HG03025 (cell line): ENCODE results near the gene CCDC80.
A peak's percentile ranks its signal among the peaks of the same experiment; 100 is the strongest.
"Not testable (repeated sequence)": the region's sequence is repeated elsewhere in the genome, so short reads cannot be mapped to it uniquely, and the experiment has no call there.

ENCODE experiments used
- ATAC-seq: cut with Tn5 transposase; IDR thresholded peaks from one replicate; pipeline ENCODE4 v1.9.1; 2021; ENCODE audit warnings: mild to moderate bottlenecking, moderate library complexity; ENCODE audit not compliant: unreplicated experiment, low FRiP score

The CCDC80 gene

DNA sequence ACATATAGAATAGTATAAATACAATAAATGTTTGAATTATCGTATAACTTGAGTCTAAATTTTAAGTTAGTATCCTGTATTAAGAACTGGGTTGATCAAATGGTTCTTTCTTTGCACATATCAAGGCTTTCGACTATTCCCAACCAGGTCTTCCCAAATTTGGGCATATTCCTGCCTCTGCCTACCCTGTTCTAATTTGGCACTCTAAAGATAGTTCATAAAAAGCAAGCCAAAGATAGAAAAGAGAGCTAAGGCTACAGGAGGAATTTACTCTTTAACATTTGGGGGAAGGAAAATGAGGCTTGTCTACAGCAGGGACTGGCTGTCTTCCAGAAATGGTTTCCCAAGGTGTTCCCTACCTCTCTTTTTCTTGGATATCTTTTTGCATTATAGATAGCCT is 43.0 kb downstream of the CCDC80 start:
- no peak for ATAC-seq

GRCh38 chr3:112594856-112595255 is 46.1 kb downstream of the CCDC80 start:
- no peak for ATAC-seq

DNA sequence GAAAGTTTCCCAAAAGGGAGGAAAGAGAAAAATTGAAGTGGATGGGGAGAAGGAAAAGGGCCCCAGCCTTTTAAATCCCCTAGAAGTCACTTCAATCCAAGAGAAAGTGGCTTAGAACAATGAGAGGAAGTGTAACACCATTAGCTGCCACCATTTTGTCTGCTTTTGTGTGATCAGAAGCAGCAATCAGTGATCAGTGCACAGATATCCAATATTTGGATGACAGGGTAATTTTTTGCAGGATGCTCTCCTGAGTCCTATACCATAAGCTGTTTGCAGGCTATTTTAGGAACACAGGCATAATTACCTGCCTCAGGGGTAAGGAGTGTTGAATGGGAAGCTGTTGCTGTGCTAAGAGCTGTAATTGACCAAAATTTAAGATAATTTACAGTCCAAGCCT is 47.7 kb downstream of the CCDC80 start:
- ATAC-seq: no peak

- ATAC-seq: no peak
Observed at GRCh38 chr3:112587336-112587735, 53.6 kb downstream of the CCDC80 start.

- ATAC-seq: no peak
Observed at GRCh38 chr3:112585782-112586181, 55.2 kb downstream of the CCDC80 start.

GRCh38 chr3:112583105-112583504 is 57.8 kb downstream of the CCDC80 start:
- no peak for ATAC-seq

DNA sequence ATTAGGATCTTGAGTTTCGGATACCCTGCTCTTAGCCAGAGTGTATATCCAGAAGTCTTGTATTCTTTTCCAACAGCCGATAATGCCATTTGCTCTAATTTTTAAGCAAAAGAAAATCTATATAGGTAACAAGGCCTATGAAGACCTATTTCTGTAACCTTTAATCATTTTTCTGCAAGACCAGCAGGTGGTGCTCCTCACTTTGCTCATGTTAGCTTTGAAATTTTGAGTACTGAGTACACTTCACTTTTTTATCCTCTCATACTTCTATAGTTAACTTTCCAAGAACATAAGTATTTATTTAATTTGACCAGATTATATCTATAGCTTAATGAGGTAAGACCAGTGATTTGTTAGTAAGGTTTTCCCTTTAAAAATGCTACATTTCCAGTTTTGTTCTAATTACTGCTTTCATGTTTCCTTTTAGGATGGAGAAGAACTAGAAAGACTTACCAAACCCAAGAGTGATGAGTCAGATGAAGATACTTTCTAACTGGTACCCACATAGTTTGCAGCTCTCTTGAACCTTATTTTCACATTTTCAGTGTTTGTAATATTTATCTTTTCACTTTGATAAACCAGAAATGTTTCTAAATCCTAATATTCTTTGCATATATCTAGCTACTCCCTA is 58.6 kb downstream of the CCDC80 start:
- no peak for ATAC-seq

GRCh38 chr3:112579697-112580096 is 61.2 kb downstream of the CCDC80 start:
- no peak for ATAC-seq

- no peak for ATAC-seq
Observed at GRCh38 chr3:112579232-112579631, 61.7 kb downstream of the CCDC80 start.

GRCh38 chr3:112572701-112573100 is 68.2 kb downstream of the CCDC80 start:
- no peak for ATAC-seq

DNA sequence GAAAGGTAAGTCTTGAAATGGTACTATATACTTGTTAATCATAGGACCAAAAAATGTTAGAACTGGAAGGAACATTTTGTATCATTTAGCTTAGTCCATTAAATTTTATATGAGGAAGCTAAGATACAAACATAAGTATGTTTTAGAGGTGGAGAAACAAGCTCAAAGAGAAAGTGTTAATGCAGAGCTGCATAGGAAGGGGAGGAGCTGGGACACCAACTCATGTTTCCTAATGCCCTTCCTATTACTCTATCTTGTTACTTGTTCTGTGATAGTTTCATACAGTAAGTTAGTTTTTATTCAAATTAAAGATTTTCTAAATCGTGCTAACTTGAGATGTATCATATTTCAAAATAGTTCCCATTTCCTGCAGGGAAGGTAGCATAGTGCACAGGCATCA is 71.7 kb downstream of the CCDC80 start:
- no peak for ATAC-seq

- no peak for ATAC-seq
Observed at GRCh38 chr3:112568642-112569041, 72.3 kb downstream of the CCDC80 start.

DNA sequence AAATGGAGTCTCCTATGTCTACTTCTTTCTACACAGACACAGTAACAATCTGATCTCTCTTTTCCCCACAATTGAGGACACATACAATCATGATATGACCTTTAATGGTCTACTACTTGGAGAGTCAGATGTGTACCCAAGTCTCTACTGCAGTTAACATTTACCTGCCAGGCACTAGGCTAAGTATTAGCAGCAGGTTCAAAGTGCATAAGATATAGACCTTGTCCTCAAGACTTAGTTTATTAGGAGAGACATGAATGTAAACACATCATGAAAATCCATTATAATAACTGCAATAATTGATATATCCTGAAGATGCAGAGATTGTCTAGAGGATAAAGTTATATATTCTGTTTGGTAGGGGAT is 76.0 kb downstream of the CCDC80 start:
- ATAC-seq: no peak

- ATAC-seq: not testable (repeated sequence)
Observed at GRCh38 chr3:112564247-112564939, 76.5 kb downstream of the CCDC80 start.

- peak; percentile 91 for ATAC-seq
Observed at GRCh38 chr3:112561734-112562529, 79.0 kb downstream of the CCDC80 start, which contains the start of the genes ATG3 and SLC35A5. ATG3 (minus strand) TSS chr3:112561962; CDS start chr3:112561528, 434 bp downstream. SLC35A5 (plus strand) TSS chr3:112562045; CDS start chr3:112563404, 1,359 bp downstream.

GRCh38 chr3:112561484-112561733 is 79.5 kb downstream of the CCDC80 start:
- peak; percentile 49 for ATAC-seq

- ATAC-seq: peak; percentile 22
Observed at GRCh38 chr3:112560721-112561483, 80.0 kb downstream of the CCDC80 start.

DNA sequence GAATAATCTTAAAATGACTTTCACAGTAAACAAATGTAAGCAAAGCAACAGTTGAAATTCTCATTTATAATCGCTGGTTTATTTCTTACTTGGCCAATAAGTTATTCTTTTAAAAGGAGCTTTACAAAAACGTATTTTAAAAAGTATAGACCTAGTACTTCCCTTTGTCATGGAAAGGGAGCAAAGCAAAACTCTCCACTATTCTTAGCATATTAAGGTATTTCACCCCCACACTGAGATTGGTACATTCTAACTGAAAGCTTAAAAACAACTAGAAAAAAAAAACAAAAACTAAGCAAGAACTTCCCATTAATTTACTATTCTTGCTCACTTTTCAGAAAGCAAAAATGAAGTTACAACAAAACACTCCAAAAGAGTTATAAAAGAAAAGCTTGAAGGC is 80.6 kb downstream of the CCDC80 start:
- no peak for ATAC-seq

DNA sequence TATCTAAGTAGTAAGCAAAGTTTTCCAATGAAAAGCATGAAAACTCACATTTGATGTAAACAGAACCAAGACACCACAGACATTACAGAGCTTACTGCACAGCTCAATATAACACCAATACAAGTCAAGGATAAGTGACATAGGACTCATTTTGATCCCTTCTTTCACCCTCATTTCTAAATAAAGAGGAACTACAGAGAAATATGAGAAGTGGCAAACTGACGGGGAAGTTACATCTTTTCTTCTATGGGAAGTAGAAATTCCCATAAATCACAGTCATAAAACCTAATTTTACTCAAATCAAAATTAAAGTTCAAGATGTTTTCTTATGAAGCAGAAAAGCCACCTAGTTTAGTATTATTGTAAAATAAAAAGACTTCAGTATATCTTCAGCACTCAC is 83.0 kb downstream of the CCDC80 start:
- ATAC-seq: no peak

GRCh38 chr3:112555535-112556170 is 85.3 kb downstream of the CCDC80 start:
- no peak for ATAC-seq
